Measurements from ENCODE around the gene TMEM87B. TPM values are rescaled to one million over a fixed set of nuclear protein-coding genes. Genes with fewer than 3 reads are reported as not detected.
A peak's percentile ranks its signal among the peaks of the same experiment; 100 is the strongest.

The TMEM87B gene
- total RNA-seq, 1 experiment from 2014 or later = 37.0 TPM

GRCh38 chr2:112032224-112032586 lies 22.9 kb upstream of the TMEM87B start:
- DNase-seq = no peak
- H3K27me3 Mint-ChIP-seq (ENCODE audit: unreplicated experiment) = no peaks in the 10 kb centered on the region
- peaks cover 28% of the 10 kb centered on the region for H3K4me1 Mint-ChIP-seq (ENCODE audit: low read depth, unreplicated experiment)
- no peak overlapping the region for H3K27ac Mint-ChIP-seq (ENCODE audit: unreplicated experiment)
- CTCF ChIA-PET = interaction anchor here (0.5 to 1.7 kb wide), 2 partner anchors 134 to 698 kb away, joined by 3 to 7 read pairs; no protein-coding TSS in a partner anchor
- no peaks in the 10 kb centered on the region for H3K36me3 Mint-ChIP-seq (ENCODE audit: insufficient read depth, unreplicated experiment)
- no peaks in the 10 kb centered on the region for H3K9me3 Mint-ChIP-seq (ENCODE audit: low read depth, unreplicated experiment)
- BruUV-seq (replicated peaks) = no TSS peak
- no peak overlapping the region for H3K4me3 Mint-ChIP-seq (ENCODE audit: low read depth, unreplicated experiment)
- no peak for TF ChIP-seq CTCF (IDR thresholded peaks at IDR 0.05; ENCODE audit: unreplicated experiment)
- intact Hi-C loops (cut with micrococcal nuclease; ENCODE audit: unreplicated experiment) = no loop called here

GRCh38 chr2:112032689-112033465 lies 22.2 kb upstream of the TMEM87B start:
- no TSS peak for BruUV-seq (replicated peaks)

GRCh38 chr2:112033600-112033999 lies 21.5 kb upstream of the TMEM87B start:
- intact Hi-C loops (cut with micrococcal nuclease; ENCODE audit: unreplicated experiment) = no loop called here
- BruUV-seq (replicated peaks) = no TSS peak
- no peak for TF ChIP-seq CTCF (IDR thresholded peaks at IDR 0.05; ENCODE audit: unreplicated experiment)
- Mint-ChIP-seq H3K27me3 (ENCODE audit: unreplicated experiment) (no peaks in the 10 kb centered on the region), H3K36me3 (ENCODE audit: insufficient read depth, unreplicated experiment) (no peaks in the 10 kb centered on the region), H3K27ac (ENCODE audit: unreplicated experiment) (no peak overlapping the region), H3K9me3 (ENCODE audit: low read depth, unreplicated experiment) (peaks cover 3% of the 10 kb centered on the region), H3K4me3 (ENCODE audit: low read depth, unreplicated experiment) (no peak overlapping the region), H3K4me1 (ENCODE audit: low read depth, unreplicated experiment) (peaks cover 28% of the 10 kb centered on the region)
- DNase-seq = peak; percentile 51
- CTCF ChIA-PET = interaction anchor here (0.5 to 1.7 kb wide), 5 partner anchors 21 to 544 kb away, joined by 3 to 6 read pairs (median 3); partner anchors contain the start of gene TMEM87B

More at GRCh38 chr2:112032689-112033465, 22.2 kb upstream of the TMEM87B start:
- no peak overlapping the region for H3K27ac Mint-ChIP-seq (ENCODE audit: unreplicated experiment)
- peak; percentile 74 for DNase-seq
- no peaks in the 10 kb centered on the region for H3K36me3 Mint-ChIP-seq (ENCODE audit: insufficient read depth, unreplicated experiment)
- TF ChIP-seq CTCF (IDR thresholded peaks at IDR 0.05; ENCODE audit: unreplicated experiment) = no peak
- H3K9me3 Mint-ChIP-seq (ENCODE audit: low read depth, unreplicated experiment) = peaks cover 3% of the 10 kb centered on the region
- H3K27me3 Mint-ChIP-seq (ENCODE audit: unreplicated experiment) = no peaks in the 10 kb centered on the region
- intact Hi-C loops (cut with micrococcal nuclease; ENCODE audit: unreplicated experiment) = no loop called here
- no peak overlapping the region for H3K4me3 Mint-ChIP-seq (ENCODE audit: low read depth, unreplicated experiment)
- CTCF ChIA-PET = interaction anchor here (0.5 to 1.7 kb wide), 6 partner anchors 22 to 697 kb away, joined by 3 to 7 read pairs (median 4); partner anchors contain the start of gene TMEM87B
- peaks cover 28% of the 10 kb centered on the region for H3K4me1 Mint-ChIP-seq (ENCODE audit: low read depth, unreplicated experiment)

- Mint-ChIP-seq H3K36me3 (ENCODE audit: insufficient read depth, unreplicated experiment) (no peaks in the 10 kb centered on the region), H3K4me3 (ENCODE audit: low read depth, unreplicated experiment) (no peak overlapping the region), H3K9me3 (ENCODE audit: low read depth, unreplicated experiment) (peaks cover 3% of the 10 kb centered on the region), H3K27me3 (ENCODE audit: unreplicated experiment) (no peaks in the 10 kb centered on the region), H3K4me1 (ENCODE audit: low read depth, unreplicated experiment) (peaks cover 19% of the 10 kb centered on the region), H3K27ac (ENCODE audit: unreplicated experiment) (no peak overlapping the region)
- TF ChIP-seq CTCF (IDR thresholded peaks at IDR 0.05; ENCODE audit: unreplicated experiment) = no peak
- no peak for DNase-seq
- CTCF ChIA-PET = no interaction called here
- intact Hi-C loops (cut with micrococcal nuclease; ENCODE audit: unreplicated experiment) = no loop called here
- no TSS peak for BruUV-seq (replicated peaks)
Measured at GRCh38 chr2:112034924-112035323, 20.1 kb upstream of the TMEM87B start.
